Activated T-helper 17 cell treated with anti-CD3 and anti-CD28 coated beads, Interleukin-2, amount 50 U/mL, for 72 hours (primary cell): ENCODE measurements around the gene LARGE1. TPM values are rescaled to one million over a fixed set of nuclear protein-coding genes. Genes with fewer than 3 reads are reported as not detected.

Experiments
- ATAC-seq: fragments of 150-1000 bp; cut with Tn5 transposase; replicated peaks from 2 replicates; pipeline ENCODE4 v1.10.0; 2021; ENCODE audit warnings: mild to moderate bottlenecking, moderate library complexity
- H3K27ac Mint-ChIP-seq: one replicate; pipeline ENCODE4 v1.8.0; 2022; ENCODE audit warnings: mixed read lengths
- H3K27me3 Mint-ChIP-seq: one replicate; pipeline ENCODE4 v1.8.0; 2022; ENCODE audit warnings: mixed read lengths
- H3K36me3 Mint-ChIP-seq: one replicate; pipeline ENCODE4 v1.8.0; 2022; ENCODE audit warnings: low read depth, mild to moderate bottlenecking, mixed read lengths
- H3K4me1 Mint-ChIP-seq: one replicate; pipeline ENCODE4 v1.8.0; 2022; ENCODE audit warnings: mixed read lengths
- H3K4me3 Mint-ChIP-seq: one replicate; pipeline ENCODE4 v1.8.0; 2022; ENCODE audit warnings: mild to moderate bottlenecking, mixed read lengths
- H3K9me3 Mint-ChIP-seq: one replicate; pipeline ENCODE4 v1.8.0; 2022; ENCODE audit warnings: mixed read lengths
- total RNA-seq, 2 donors: library from RNA; stranded (reverse); gene quantifications; one replicate each; pipeline ENCODE4 v1.2.3, GENCODE V29; 2022

The LARGE1 gene
- total RNA-seq, 2 donors from 2014 or later = 0.45 to 0.73 TPM

- no peaks in the 10 kb centered on the region for H3K36me3 Mint-ChIP-seq
- H3K27ac Mint-ChIP-seq = no peak overlapping the region
- H3K4me1 Mint-ChIP-seq = no peaks in the 10 kb centered on the region
- H3K9me3 Mint-ChIP-seq = no peaks in the 10 kb centered on the region
- no peak for ATAC-seq
- no peak overlapping the region for H3K4me3 Mint-ChIP-seq
- no peaks in the 10 kb centered on the region for H3K27me3 Mint-ChIP-seq
Observed at GRCh38 chr22:33903012-33903411, 17.3 kb downstream of the LARGE1 start.

DNA sequence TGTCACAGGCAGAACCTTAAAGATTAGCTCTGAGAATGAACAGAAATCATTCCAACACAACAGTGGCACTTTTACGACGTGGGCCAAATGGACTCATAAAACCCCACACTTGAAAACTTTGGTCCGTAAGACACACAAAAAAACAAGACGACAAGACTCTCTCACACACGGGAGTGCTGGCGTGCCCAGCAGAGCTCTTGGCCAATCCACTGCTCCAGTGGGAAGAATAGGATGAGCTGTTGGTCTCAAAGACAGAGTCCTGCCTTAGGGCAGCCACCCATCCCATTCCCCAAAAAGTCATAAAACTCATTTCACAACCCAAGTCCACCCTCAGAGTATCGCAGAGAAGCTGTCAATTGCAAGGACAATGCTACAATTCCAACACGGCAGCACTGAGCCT lies 18.2 kb downstream of the LARGE1 start:
- H3K27me3 Mint-ChIP-seq = no peaks in the 10 kb centered on the region
- no peak overlapping the region for H3K4me3 Mint-ChIP-seq
- H3K4me1 Mint-ChIP-seq = no peaks in the 10 kb centered on the region
- H3K27ac Mint-ChIP-seq = no peak overlapping the region
- no peaks in the 10 kb centered on the region for H3K36me3 Mint-ChIP-seq
- no peak for ATAC-seq
- no peaks in the 10 kb centered on the region for H3K9me3 Mint-ChIP-seq

DNA sequence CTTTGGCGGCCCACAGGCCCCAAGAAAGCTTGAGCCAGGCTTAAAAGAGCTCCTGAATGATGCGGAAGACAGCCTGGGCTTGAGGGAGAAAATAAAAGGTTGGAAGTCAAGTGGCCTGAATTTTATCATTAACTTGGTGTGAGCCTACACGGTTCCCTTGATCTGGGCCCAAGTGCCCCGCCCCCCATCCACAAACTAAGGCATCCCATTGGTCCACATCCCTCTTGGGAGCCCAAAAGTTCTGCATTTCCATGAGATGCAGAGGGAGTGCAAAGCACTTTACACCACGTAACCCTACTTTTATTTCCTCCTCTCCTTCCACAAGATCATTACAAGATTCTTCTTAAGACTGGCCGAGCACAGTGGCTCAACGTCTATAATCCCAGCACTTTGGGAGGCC lies 22.2 kb downstream of the LARGE1 start:
- Mint-ChIP-seq H3K36me3 (no peaks in the 10 kb centered on the region), H3K9me3 (peaks cover 3% of the 10 kb centered on the region), H3K4me3 (no peak overlapping the region), H3K27ac (no peak overlapping the region), H3K27me3 (no peaks in the 10 kb centered on the region), H3K4me1 (no peaks in the 10 kb centered on the region)
- ATAC-seq = no peak

DNA sequence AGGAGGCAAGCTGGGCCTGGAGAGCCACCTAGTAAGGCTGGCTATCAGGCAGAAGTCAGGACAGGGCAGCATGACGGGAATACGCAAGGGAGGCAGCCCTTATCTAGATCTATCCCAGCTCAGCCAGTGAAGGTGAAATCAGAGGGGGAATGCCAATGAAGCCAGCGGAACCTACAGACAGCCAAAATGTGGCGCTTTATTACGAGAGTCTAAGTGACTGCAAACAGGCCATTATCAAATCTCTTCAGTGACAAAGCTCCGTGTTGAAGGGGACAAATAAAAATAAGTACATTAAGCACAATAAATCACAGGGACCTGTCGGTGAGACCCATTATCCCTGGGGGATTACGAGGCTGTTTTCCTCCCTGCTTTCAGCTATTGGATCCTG lies 22.8 kb downstream of the LARGE1 start:
- Mint-ChIP-seq H3K27me3 (no peaks in the 10 kb centered on the region), H3K36me3 (no peaks in the 10 kb centered on the region), H3K27ac (no peak overlapping the region), H3K4me3 (no peak overlapping the region), H3K4me1 (no peaks in the 10 kb centered on the region), H3K9me3 (peaks cover 4% of the 10 kb centered on the region)
- ATAC-seq = no peak

- H3K36me3 Mint-ChIP-seq = no peaks in the 10 kb centered on the region
- no peaks in the 10 kb centered on the region for H3K4me1 Mint-ChIP-seq
- no peak for ATAC-seq
- no peak overlapping the region for H3K4me3 Mint-ChIP-seq
- no peak overlapping the region for H3K27ac Mint-ChIP-seq
- H3K9me3 Mint-ChIP-seq = peaks cover 4% of the 10 kb centered on the region
- no peaks in the 10 kb centered on the region for H3K27me3 Mint-ChIP-seq
Observed at GRCh38 chr22:33896575-33897447, 23.5 kb downstream of the LARGE1 start.

DNA sequence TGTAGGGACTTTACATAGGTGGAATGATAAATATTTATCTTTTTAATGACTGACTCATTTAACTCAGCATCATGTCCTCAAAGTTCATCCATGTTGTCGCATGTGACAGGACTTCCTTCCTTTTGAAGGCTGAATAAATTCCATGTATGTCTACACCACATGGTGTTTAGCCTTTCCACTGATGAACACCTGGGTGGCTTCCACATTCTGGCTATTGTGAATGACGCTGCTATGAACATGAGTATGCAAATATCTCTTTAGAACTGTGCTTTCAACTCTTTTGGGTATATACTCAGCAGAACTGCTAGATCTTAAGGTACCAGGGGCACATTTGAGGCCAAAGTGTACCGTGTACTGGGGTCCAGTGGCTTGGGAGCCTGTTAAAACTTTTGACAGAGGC lies 24.1 kb downstream of the LARGE1 start:
- Mint-ChIP-seq H3K4me1 (no peaks in the 10 kb centered on the region), H3K9me3 (peaks cover 4% of the 10 kb centered on the region), H3K27me3 (no peaks in the 10 kb centered on the region), H3K27ac (no peak overlapping the region), H3K36me3 (no peaks in the 10 kb centered on the region), H3K4me3 (no peak overlapping the region)
- ATAC-seq = no peak

DNA sequence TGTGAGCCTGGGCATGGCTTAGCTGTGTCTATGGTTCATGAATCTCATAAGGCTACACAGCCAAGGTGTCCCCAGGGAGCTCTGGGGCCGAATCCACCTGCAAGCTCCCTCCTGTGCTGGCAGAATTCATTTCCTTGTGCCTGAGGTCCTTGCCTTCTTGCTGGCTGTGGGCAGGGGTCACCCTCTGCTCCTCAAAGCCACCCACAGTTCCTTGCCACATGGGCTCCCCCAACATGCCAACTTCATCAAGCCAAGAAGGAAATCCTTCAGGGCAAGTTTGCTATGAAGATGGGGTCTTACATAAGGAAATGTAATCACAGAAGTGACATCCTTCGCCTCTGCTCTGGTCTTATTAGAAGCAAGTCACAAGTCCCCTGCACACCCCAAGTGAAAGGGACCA lies 24.8 kb downstream of the LARGE1 start:
- Mint-ChIP-seq H3K27ac (no peak overlapping the region), H3K4me3 (no peak overlapping the region), H3K27me3 (no peaks in the 10 kb centered on the region), H3K4me1 (no peaks in the 10 kb centered on the region), H3K36me3 (no peaks in the 10 kb centered on the region), H3K9me3 (peaks cover 4% of the 10 kb centered on the region)
- ATAC-seq = no peak

GRCh38 chr22:33894515-33894914 lies 25.8 kb downstream of the LARGE1 start:
- Mint-ChIP-seq H3K4me3 (no peak overlapping the region), H3K27me3 (no peaks in the 10 kb centered on the region), H3K27ac (no peak overlapping the region), H3K4me1 (no peaks in the 10 kb centered on the region), H3K36me3 (no peaks in the 10 kb centered on the region), H3K9me3 (peaks cover 4% of the 10 kb centered on the region)
- ATAC-seq = no peak

DNA sequence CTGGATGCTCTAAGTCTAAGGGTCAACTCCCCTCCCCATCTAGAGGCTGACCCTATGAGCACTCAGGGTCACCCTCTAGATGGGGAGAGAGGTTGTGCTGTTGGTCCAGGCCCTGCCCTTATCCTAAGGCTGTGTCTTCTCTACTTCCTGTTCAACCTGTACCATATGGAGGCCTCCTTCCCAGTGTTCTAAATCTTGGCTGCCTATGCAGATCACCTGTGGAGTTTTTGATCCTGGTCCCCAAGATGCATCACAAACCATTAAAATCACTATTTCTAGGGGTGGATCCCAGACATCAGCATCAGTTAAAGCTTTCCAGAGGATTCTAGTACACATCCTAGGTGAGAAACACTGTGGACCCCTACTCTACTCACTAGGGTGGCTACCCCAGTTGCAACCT lies 26.2 kb downstream of the LARGE1 start:
- Mint-ChIP-seq H3K27me3 (no peaks in the 10 kb centered on the region), H3K27ac (no peak overlapping the region), H3K9me3 (peaks cover 4% of the 10 kb centered on the region), H3K4me3 (no peak overlapping the region), H3K36me3 (no peaks in the 10 kb centered on the region), H3K4me1 (no peaks in the 10 kb centered on the region)
- no peak for ATAC-seq

- H3K36me3 Mint-ChIP-seq = no peaks in the 10 kb centered on the region
- peaks cover 4% of the 10 kb centered on the region for H3K9me3 Mint-ChIP-seq
- H3K4me1 Mint-ChIP-seq = no peaks in the 10 kb centered on the region
- no peak overlapping the region for H3K4me3 Mint-ChIP-seq
- H3K27me3 Mint-ChIP-seq = no peaks in the 10 kb centered on the region
- no peak overlapping the region for H3K27ac Mint-ChIP-seq
- ATAC-seq = no peak
Observed at GRCh38 chr22:33893512-33893911, 26.8 kb downstream of the LARGE1 start.

DNA sequence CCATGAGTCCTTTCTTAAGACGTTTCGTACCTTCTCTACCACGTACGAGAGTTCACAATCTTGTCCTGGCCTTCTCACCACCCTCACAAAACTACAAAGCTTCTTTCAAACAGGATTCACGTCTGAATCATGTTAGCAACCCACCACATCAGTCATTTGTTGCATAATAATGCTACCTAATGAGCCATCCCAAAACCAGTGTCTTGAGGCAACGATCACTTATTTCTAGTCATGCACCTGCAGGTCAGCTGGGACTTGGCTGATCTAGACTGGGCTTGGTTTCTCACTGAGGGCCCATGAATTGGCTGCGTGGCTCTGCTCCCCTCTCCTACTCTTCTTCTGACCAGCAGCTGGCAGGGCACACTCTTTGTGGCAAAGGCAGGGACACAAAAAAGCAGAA lies 28.3 kb downstream of the LARGE1 start:
- peaks cover 3% of the 10 kb centered on the region for H3K27me3 Mint-ChIP-seq
- no peak overlapping the region for H3K27ac Mint-ChIP-seq
- no peak overlapping the region for H3K4me3 Mint-ChIP-seq
- H3K4me1 Mint-ChIP-seq = no peaks in the 10 kb centered on the region
- H3K36me3 Mint-ChIP-seq = no peaks in the 10 kb centered on the region
- H3K9me3 Mint-ChIP-seq = peaks cover 8% of the 10 kb centered on the region
- no peak for ATAC-seq

GRCh38 chr22:33891455-33891854 lies 28.8 kb downstream of the LARGE1 start:
- no peaks in the 10 kb centered on the region for H3K36me3 Mint-ChIP-seq
- H3K27ac Mint-ChIP-seq = no peak overlapping the region

GRCh38 chr22:33889748-33890147 lies 30.5 kb downstream of the LARGE1 start:
- H3K9me3 Mint-ChIP-seq = peaks cover 8% of the 10 kb centered on the region
- no peaks in the 10 kb centered on the region for H3K4me1 Mint-ChIP-seq
- peaks cover 3% of the 10 kb centered on the region for H3K27me3 Mint-ChIP-seq
- no peak overlapping the region for H3K4me3 Mint-ChIP-seq
- no peaks in the 10 kb centered on the region for H3K36me3 Mint-ChIP-seq
- H3K27ac Mint-ChIP-seq = no peak overlapping the region
- no peak for ATAC-seq

More at GRCh38 chr22:33891455-33891854, 28.8 kb downstream of the LARGE1 start:
- Mint-ChIP-seq H3K9me3 (peaks cover 8% of the 10 kb centered on the region), H3K4me1 (no peaks in the 10 kb centered on the region), H3K27me3 (peaks cover 3% of the 10 kb centered on the region), H3K4me3 (no peak overlapping the region)
- ATAC-seq = no peak

GRCh38 chr22:33888821-33889220 lies 31.5 kb downstream of the LARGE1 start:
- no peak for ATAC-seq
- peaks cover 3% of the 10 kb centered on the region for H3K27me3 Mint-ChIP-seq

GRCh38 chr22:33887173-33887572 lies 33.1 kb downstream of the LARGE1 start:
- no peak overlapping the region for H3K27ac Mint-ChIP-seq
- H3K4me1 Mint-ChIP-seq = no peaks in the 10 kb centered on the region
- ATAC-seq = no peak

More at GRCh38 chr22:33888821-33889220, 31.5 kb downstream of the LARGE1 start:
- peaks cover 8% of the 10 kb centered on the region for H3K9me3 Mint-ChIP-seq
- no peaks in the 10 kb centered on the region for H3K4me1 Mint-ChIP-seq
- no peak overlapping the region for H3K4me3 Mint-ChIP-seq
- no peak overlapping the region for H3K27ac Mint-ChIP-seq
- no peaks in the 10 kb centered on the region for H3K36me3 Mint-ChIP-seq

More at GRCh38 chr22:33887173-33887572, 33.1 kb downstream of the LARGE1 start:
- H3K36me3 Mint-ChIP-seq = no peaks in the 10 kb centered on the region
- H3K9me3 Mint-ChIP-seq = peaks cover 4% of the 10 kb centered on the region
- H3K27me3 Mint-ChIP-seq = peaks cover 7% of the 10 kb centered on the region
- no peak overlapping the region for H3K4me3 Mint-ChIP-seq
